CD4-positive, alpha-beta T cell treated with Interleukin-4 for 1 hour (primary cell): ENCODE measurements around the gene PSMG2.

Experiments
- DNase-seq, 2 donors: peaks; one replicate each; pipeline ENCODE4 v3.0.0-alpha.2; 2020 to 2022

PSMG2 gene

GRCh38 chr18:12702221-12703095 lies at the start of gene PSMG2, which contains the start of gene CEP76:
PSMG2 (plus strand) TSS chr18:12703042; CDS start chr18:12703108, 66 bp downstream.
CEP76 (minus strand) TSS chr18:12702723; CDS start chr18:12702548, 175 bp downstream.
- peak; percentile 84 to 86 for DNase-seq

GRCh38 chr18:12654971-12655370 lies 47.9 kb upstream of the PSMG2 start:
- DNase-seq, result no peak

- DNase-seq, result no peak
Measured at GRCh38 chr18:12656605-12656937, 46.3 kb upstream of the PSMG2 start.

- no peak for DNase-seq
Measured at GRCh38 chr18:12656938-12657683, 45.7 kb upstream of the PSMG2 start.

GRCh38 chr18:12657684-12658425 lies 45.0 kb upstream of the PSMG2 start, which contains the start of gene SPIRE1:
SPIRE1 (minus strand) TSS chr18:12658107; CDS start chr18:12657866, 241 bp downstream.
- DNase-seq, result peak; percentile 34 to 45

- DNase-seq, result peak in 1 of 2 donors; percentile 23
Measured at GRCh38 chr18:12658426-12659138, 44.3 kb upstream of the PSMG2 start.

- peak; percentile 40 to 60 for DNase-seq
Measured at GRCh38 chr18:12659904-12660605, 42.8 kb upstream of the PSMG2 start.

- no peak for DNase-seq
Measured at GRCh38 chr18:12668041-12668440, 34.8 kb upstream of the PSMG2 start.

- no peak for DNase-seq
Measured at GRCh38 chr18:12679183-12679786, 23.6 kb upstream of the PSMG2 start.

- no peak for DNase-seq
Measured at GRCh38 chr18:12686100-12686499, 16.7 kb upstream of the PSMG2 start.

GRCh38 chr18:12689256-12689850 lies 13.5 kb upstream of the PSMG2 start:
- no peak for DNase-seq

GRCh38 chr18:12692206-12692605 lies 10.6 kb upstream of the PSMG2 start:
- no peak for DNase-seq

GRCh38 chr18:12694032-12694431 lies 8.8 kb upstream of the PSMG2 start:
- DNase-seq, result no peak

- DNase-seq, result no peak
Measured at GRCh38 chr18:12699747-12700146, 3.1 kb upstream of the PSMG2 start.

GRCh38 chr18:12701161-12701560 lies 1.7 kb upstream of the PSMG2 start:
- peak in 1 of 2 donors; percentile 24 for DNase-seq

GRCh38 chr18:12703096-12703567 lies 290 bp downstream of the PSMG2 start:
- no peak for DNase-seq

- peak in 1 of 2 donors; percentile 4 for DNase-seq
Measured at GRCh38 chr18:12703664-12704063, 822 bp downstream of the PSMG2 start.

- DNase-seq, result no peak
Measured at GRCh38 chr18:12711446-12711845, 8.6 kb downstream of the PSMG2 start.

- DNase-seq, result no peak
Measured at GRCh38 chr18:12721495-12722275, 18.8 kb downstream of the PSMG2 start.

- no peak for DNase-seq
Measured at GRCh38 chr18:12722731-12723130, 19.9 kb downstream of the PSMG2 start.
